Hepatic stellate cell (primary cell): ENCODE results near the gene PPP6R3.

Experiments
- DNase-seq: peaks from one replicate; pipeline ENCODE4 v3.0.0; 2011; ENCODE audit warnings: low spot score

Gene PPP6R3

GRCh38 chr11:68497761-68498160, 37.2 kb downstream of the PPP6R3 start:
- DNase-seq: no peak

- DNase-seq: no peak
Observed at GRCh38 chr11:68498321-68498720, 37.8 kb downstream of the PPP6R3 start.

GRCh38 chr11:68498903-68499883, 38.6 kb downstream of the PPP6R3 start:
- DNase-seq: no peak

GRCh38 chr11:68500206-68500605, 39.7 kb downstream of the PPP6R3 start:
- DNase-seq: no peak

GRCh38 chr11:68501813-68502212, 41.3 kb downstream of the PPP6R3 start:
- no peak for DNase-seq

- DNase-seq: peak; percentile 20
Observed at GRCh38 chr11:68503251-68503687, 42.7 kb downstream of the PPP6R3 start.

- DNase-seq: no peak
Observed at GRCh38 chr11:68503792-68504191, 43.2 kb downstream of the PPP6R3 start.

GRCh38 chr11:68504432-68505066, 44.0 kb downstream of the PPP6R3 start:
- DNase-seq: no peak

- DNase-seq: peak; percentile 30
Observed at GRCh38 chr11:68505596-68505995, 45.0 kb downstream of the PPP6R3 start.

- DNase-seq: no peak
Observed at GRCh38 chr11:68506908-68507307, 46.4 kb downstream of the PPP6R3 start.

GRCh38 chr11:68508425-68508824, 47.9 kb downstream of the PPP6R3 start:
- DNase-seq: no peak

GRCh38 chr11:68509066-68509465, 48.5 kb downstream of the PPP6R3 start:
- DNase-seq: peak; percentile 19

- no peak for DNase-seq
Observed at GRCh38 chr11:68513930-68514487, 53.5 kb downstream of the PPP6R3 start.

GRCh38 chr11:68517121-68517741, 56.7 kb downstream of the PPP6R3 start:
- DNase-seq: no peak

- no peak for DNase-seq
Observed at GRCh38 chr11:68518191-68518590, 57.6 kb downstream of the PPP6R3 start.

- DNase-seq: no peak
Observed at GRCh38 chr11:68521969-68522652, 61.6 kb downstream of the PPP6R3 start.

GRCh38 chr11:68523033-68523432, 62.5 kb downstream of the PPP6R3 start:
- DNase-seq: no peak

GRCh38 chr11:68523743-68524142, 63.2 kb downstream of the PPP6R3 start:
- DNase-seq: no peak

GRCh38 chr11:68524213-68524612, 63.7 kb downstream of the PPP6R3 start:
- no peak for DNase-seq

GRCh38 chr11:68524681-68525080, 64.1 kb downstream of the PPP6R3 start:
- no peak for DNase-seq

GRCh38 chr11:68525336-68525735, 64.8 kb downstream of the PPP6R3 start:
- DNase-seq: no peak

- DNase-seq: no peak
Observed at GRCh38 chr11:68525930-68526329, 65.4 kb downstream of the PPP6R3 start.
